ENCODE measurements around the gene BNC2.

The BNC2 gene

GRCh38 chr9:16615451-16615850 lies 255.0 kb downstream of the BNC2 start:
- no peaks in the 10 kb centered on the region for H3K27me3 ChIP-seq (ENCODE audit: insufficient read depth, poor library complexity, severe bottlenecking)
- H3K36me3 ChIP-seq (ENCODE audit: low read depth) = no peaks in the 10 kb centered on the region
- H3K27ac ChIP-seq (ENCODE audit: poor library complexity, severe bottlenecking) = no peak overlapping the region
- H3K4me3 ChIP-seq (ENCODE audit: severe bottlenecking) = no peak overlapping the region
- TF ChIP-seq, protein P1, sequence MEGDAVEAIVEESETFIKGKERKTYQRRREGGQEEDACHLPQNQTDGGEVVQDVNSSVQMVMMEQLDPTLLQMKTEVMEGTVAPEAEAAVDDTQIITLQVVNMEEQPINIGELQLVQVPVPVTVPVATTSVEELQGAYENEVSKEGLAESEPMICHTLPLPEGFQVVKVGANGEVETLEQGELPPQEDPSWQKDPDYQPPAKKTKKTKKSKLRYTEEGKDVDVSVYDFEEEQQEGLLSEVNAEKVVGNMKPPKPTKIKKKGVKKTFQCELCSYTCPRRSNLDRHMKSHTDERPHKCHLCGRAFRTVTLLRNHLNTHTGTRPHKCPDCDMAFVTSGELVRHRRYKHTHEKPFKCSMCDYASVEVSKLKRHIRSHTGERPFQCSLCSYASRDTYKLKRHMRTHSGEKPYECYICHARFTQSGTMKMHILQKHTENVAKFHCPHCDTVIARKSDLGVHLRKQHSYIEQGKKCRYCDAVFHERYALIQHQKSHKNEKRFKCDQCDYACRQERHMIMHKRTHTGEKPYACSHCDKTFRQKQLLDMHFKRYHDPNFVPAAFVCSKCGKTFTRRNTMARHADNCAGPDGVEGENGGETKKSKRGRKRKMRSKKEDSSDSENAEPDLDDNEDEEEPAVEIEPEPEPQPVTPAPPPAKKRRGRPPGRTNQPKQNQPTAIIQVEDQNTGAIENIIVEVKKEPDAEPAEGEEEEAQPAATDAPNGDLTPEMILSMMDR (IDR thresholded peaks at IDR 0.05; ENCODE audit: poor library complexity, severe bottlenecking) = no peak
- ATAC-seq (ENCODE audit: low read depth) (no peak), DNase-seq (ENCODE audit: low spot score) (no peak)
- H3K4me1 ChIP-seq (ENCODE audit: insufficient read depth, poor library complexity, severe bottlenecking) = no peaks in the 10 kb centered on the region
- no peaks in the 10 kb centered on the region for H3K9me3 ChIP-seq (ENCODE audit: severe bottlenecking)

GRCh38 chr9:16613605-16614004 lies 256.9 kb downstream of the BNC2 start:
- Histone ChIP-seq H3K4me1 (ENCODE audit: insufficient read depth, poor library complexity, severe bottlenecking) (no peaks in the 10 kb centered on the region), H3K27ac (ENCODE audit: poor library complexity, severe bottlenecking) (no peak overlapping the region), H3K9me3 (ENCODE audit: severe bottlenecking) (no peaks in the 10 kb centered on the region), H3K27me3 (ENCODE audit: insufficient read depth, poor library complexity, severe bottlenecking) (no peaks in the 10 kb centered on the region), H3K36me3 (ENCODE audit: low read depth) (no peaks in the 10 kb centered on the region), H3K4me3 (ENCODE audit: severe bottlenecking) (no peak overlapping the region)
- DNase-seq (ENCODE audit: low spot score) (no peak), ATAC-seq (ENCODE audit: low read depth) (no peak)
- TF ChIP-seq, protein P1 (IDR thresholded peaks at IDR 0.05; ENCODE audit: poor library complexity, severe bottlenecking) = no peak

DNA sequence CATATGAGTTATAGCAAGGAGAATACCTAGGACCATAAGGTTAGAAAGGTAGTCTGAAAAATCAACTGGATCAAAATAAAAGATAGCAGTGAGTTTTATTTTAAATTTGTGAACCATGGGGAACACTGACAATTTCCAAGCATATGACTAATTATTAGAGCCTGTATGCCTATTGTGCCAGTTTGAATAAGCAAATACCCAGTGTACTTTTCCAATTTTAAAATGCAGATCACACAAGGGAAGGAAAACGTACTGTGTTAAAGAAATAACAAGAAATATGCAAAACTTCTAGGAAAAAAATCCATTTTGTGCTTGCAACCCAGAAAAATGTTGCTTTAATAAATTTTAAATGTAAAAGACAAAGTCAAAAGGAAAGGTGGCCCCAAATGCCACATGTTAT lies 257.4 kb downstream of the BNC2 start:
- H3K4me1 ChIP-seq (ENCODE audit: insufficient read depth, poor library complexity, severe bottlenecking) = no peaks in the 10 kb centered on the region
- DNase-seq (ENCODE audit: low spot score) = no peak
- H3K27ac ChIP-seq (ENCODE audit: poor library complexity, severe bottlenecking) = no peak overlapping the region
- TF ChIP-seq, protein P1 (IDR thresholded peaks at IDR 0.05; ENCODE audit: poor library complexity, severe bottlenecking) = no peak
- no peak for ATAC-seq (ENCODE audit: low read depth)
- H3K27me3 ChIP-seq (ENCODE audit: insufficient read depth, poor library complexity, severe bottlenecking) = no peaks in the 10 kb centered on the region
- H3K36me3 ChIP-seq (ENCODE audit: low read depth) = no peaks in the 10 kb centered on the region
- H3K9me3 ChIP-seq (ENCODE audit: severe bottlenecking) = no peaks in the 10 kb centered on the region
- no peak overlapping the region for H3K4me3 ChIP-seq (ENCODE audit: severe bottlenecking)

DNA sequence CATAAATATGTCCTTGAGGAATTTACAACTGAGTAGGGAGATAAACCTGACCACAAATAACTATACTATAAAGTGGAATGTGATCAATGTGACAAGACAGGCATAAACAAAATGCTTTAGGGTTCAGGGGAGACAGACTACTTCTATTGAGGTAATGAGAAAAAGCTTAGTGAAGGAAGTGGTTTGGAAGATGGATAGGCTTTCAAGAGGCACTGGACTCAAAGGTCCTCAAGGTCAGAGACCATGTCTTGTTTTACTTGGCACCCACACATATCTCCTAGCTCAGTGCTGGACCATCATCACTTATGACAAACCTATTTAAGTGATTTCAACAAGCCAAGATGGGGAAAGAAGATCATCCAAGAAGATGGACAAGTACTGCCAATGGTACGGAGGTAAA lies 257.8 kb downstream of the BNC2 start:
- Histone ChIP-seq H3K36me3 (ENCODE audit: low read depth) (no peaks in the 10 kb centered on the region), H3K27ac (ENCODE audit: poor library complexity, severe bottlenecking) (no peak overlapping the region), H3K4me1 (ENCODE audit: insufficient read depth, poor library complexity, severe bottlenecking) (no peaks in the 10 kb centered on the region), H3K27me3 (ENCODE audit: insufficient read depth, poor library complexity, severe bottlenecking) (no peaks in the 10 kb centered on the region), H3K4me3 (ENCODE audit: severe bottlenecking) (no peak overlapping the region), H3K9me3 (ENCODE audit: severe bottlenecking) (no peaks in the 10 kb centered on the region)
- ATAC-seq (ENCODE audit: low read depth) = no peak
- TF ChIP-seq, protein P1 (IDR thresholded peaks at IDR 0.05; ENCODE audit: poor library complexity, severe bottlenecking) = no peak
- no peak for DNase-seq (ENCODE audit: low spot score)

GRCh38 chr9:16611983-16612382 lies 258.5 kb downstream of the BNC2 start:
- H3K36me3 ChIP-seq (ENCODE audit: low read depth) = no peaks in the 10 kb centered on the region
- H3K27ac ChIP-seq (ENCODE audit: poor library complexity, severe bottlenecking) = no peak overlapping the region
- TF ChIP-seq, protein P1 (IDR thresholded peaks at IDR 0.05; ENCODE audit: poor library complexity, severe bottlenecking) = no peak
- H3K9me3 ChIP-seq (ENCODE audit: severe bottlenecking) = no peaks in the 10 kb centered on the region
- ATAC-seq (ENCODE audit: low read depth) (no peak), DNase-seq (ENCODE audit: low spot score) (no peak)
- H3K4me1 ChIP-seq (ENCODE audit: insufficient read depth, poor library complexity, severe bottlenecking) = no peaks in the 10 kb centered on the region
- H3K4me3 ChIP-seq (ENCODE audit: severe bottlenecking) = no peak overlapping the region
- H3K27me3 ChIP-seq (ENCODE audit: insufficient read depth, poor library complexity, severe bottlenecking) = no peaks in the 10 kb centered on the region

Measured in RWPE2 (cell line).